Measurements from ENCODE around the gene TPRN. TPM values are rescaled to one million over a fixed set of nuclear protein-coding genes. Genes with fewer than 3 reads are reported as not detected.

The TPRN gene
- total and polyA plus RNA-seq, 2 donors (not counting 3 experiments of a cell fraction or from before 2014, with no cell fraction given) = 4.3 to 12.4 TPM

GRCh38 chr9:137230705-137231371 lies 30.3 kb upstream of the TPRN start, which contains the start of gene SLC34A3:
Gene SLC34A3 (plus strand): TSS chr9:137230901. CDS start chr9:137231703, 802 bp downstream.
- H3K9me3 ChIP-seq (replicated peaks; ENCODE audit: control insufficient read depth, insufficient read depth, low read length) = no peaks in the 10 kb centered on the region
- no peak within 1 kb of the TSS for H3K9ac ChIP-seq (replicated peaks; ENCODE audit: extremely low read depth, insufficient read depth, low read length)
- no peak for FAIRE-seq
- POLR2A ChIA-PET = interaction anchor here (2.6 kb wide), 1 partner anchor 10 kb away, joined by 6 read pairs; the partner anchor contains the start of gene TUBB4B
- no peaks in the 10 kb centered on the region for H3K79me2 ChIP-seq (ENCODE audit: control insufficient read depth, insufficient read depth, low read length)
- intact Hi-C loops (cut with micrococcal nuclease) (no loop called here), dilution Hi-C loops (cut with MboI; ENCODE audit: extremely low pct_ligation_motif_present, low sequenced_read_pairs) (no loop called here)
- CTCF ChIA-PET = no interaction called here
- H3K4me1 ChIP-seq (ENCODE audit: control insufficient read depth, extremely low read depth, insufficient read depth, low read length) = no peaks in the 10 kb centered on the region
- no peak within 1 kb of the TSS for H3K4me2 ChIP-seq (ENCODE audit: insufficient read depth, low read length)
- no peak within 1 kb of the TSS for H3K4me3 ChIP-seq (replicated peaks in 1 of 3; ENCODE audit: insufficient read depth in 1 of 3, low read depth in 1 of 3, low read length in 3 of 3)
- no peak within 1 kb of the TSS for H3K27ac ChIP-seq (ENCODE audit: insufficient read depth, low read depth, low read length)
- no TSS peak for BruUV-seq (replicated peaks)
- no peak for TF ChIP-seq EZH2 (IDR thresholded peaks at IDR 0.05; ENCODE audit: borderline replicate concordance, low read depth, low read length, severe bottlenecking)
- TF ChIP-seq POLR2AphosphoS5 (IDR thresholded peaks at IDR 0.05; ENCODE audit: insufficient read depth, low read depth, low read length) = no peak
- H4K20me1 ChIP-seq (replicated peaks; ENCODE audit: control insufficient read depth, extremely low read depth, insufficient read depth, low read length) = no peaks in the 10 kb centered on the region
- H3K9me1 ChIP-seq (replicated peaks; ENCODE audit: control insufficient read depth, extremely low read depth, insufficient read depth, low read length) = no peaks in the 10 kb centered on the region
- no peaks in the 10 kb centered on the region for H3K27me3 ChIP-seq (ENCODE audit: control insufficient read depth in 2 of 2, insufficient read depth in 2 of 2, low read length in 2 of 2)
- no peaks in the 10 kb centered on the region for H3K36me3 ChIP-seq (ENCODE audit: control insufficient read depth in 2 of 2, extremely low read depth in 1 of 2, insufficient read depth in 2 of 2, low read length in 2 of 2)
- DNase-seq (ENCODE audit: low read depth, low spot score) = no peak
- H2AFZ ChIP-seq (ENCODE audit: low read depth, low read length) = no peak within 1 kb of the TSS

DNA sequence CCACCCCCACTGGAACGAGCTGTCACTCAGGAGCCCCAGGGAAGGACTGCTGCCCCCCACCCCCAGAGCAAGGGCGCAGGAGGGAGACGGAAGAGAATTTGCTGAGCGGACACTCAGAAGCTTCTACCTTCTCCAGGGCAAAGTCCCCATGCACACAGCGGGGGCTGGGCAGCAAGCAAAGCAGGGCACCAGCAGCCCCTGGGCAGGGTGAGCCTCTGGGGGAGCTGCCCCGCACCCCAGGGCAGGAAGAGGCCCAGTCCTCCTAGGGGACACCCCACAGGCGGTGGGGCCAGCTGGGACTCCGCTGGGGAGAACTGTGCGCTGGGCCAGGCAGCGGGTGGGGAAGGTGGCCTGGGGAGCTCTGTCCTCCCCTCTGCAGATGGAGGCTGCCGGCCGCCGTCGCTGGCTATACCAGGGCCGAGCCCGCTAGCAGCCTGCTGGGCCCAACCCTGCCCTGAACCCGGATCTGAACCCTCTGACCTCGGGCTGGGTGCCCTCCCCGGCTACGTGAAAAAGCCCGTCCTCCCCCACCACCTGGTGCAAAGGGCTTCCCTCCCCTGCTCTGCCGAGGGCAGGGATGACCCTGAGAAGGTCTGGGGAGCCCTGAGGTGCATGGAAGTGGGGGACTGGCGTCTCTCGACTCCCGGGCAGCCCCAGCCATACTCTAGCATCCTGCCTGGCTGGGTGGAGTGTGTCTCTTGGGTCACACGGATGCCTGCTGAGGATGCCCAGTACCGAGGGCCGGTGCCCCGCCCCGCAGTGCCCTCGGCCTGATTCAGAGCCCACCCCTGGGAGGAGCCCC lies 29.6 kb upstream of the TPRN start:
- H3K27ac ChIP-seq (ENCODE audit: insufficient read depth, low read depth, low read length) = no peak overlapping the region
- no peak overlapping the region for H3K4me2 ChIP-seq (ENCODE audit: insufficient read depth, low read length)
- FAIRE-seq (no peak), DNase-seq (ENCODE audit: low read depth, low spot score) (no peak)
- no peaks in the 10 kb centered on the region for H3K9me3 ChIP-seq (replicated peaks; ENCODE audit: control insufficient read depth, insufficient read depth, low read length)
- no peaks in the 10 kb centered on the region for H3K79me2 ChIP-seq (ENCODE audit: control insufficient read depth, insufficient read depth, low read length)
- BruUV-seq (replicated peaks) = no TSS peak
- ChIA-PET CTCF (no interaction called here), POLR2A (interaction anchor here (2.6 kb wide), 1 partner anchor 11 kb away, joined by 6 read pairs; the partner anchor contains the start of gene TUBB4B)
- dilution Hi-C loops (cut with MboI; ENCODE audit: extremely low pct_ligation_motif_present, low sequenced_read_pairs) = no loop called here
- TF ChIP-seq POLR2AphosphoS5 (IDR thresholded peaks at IDR 0.05; ENCODE audit: insufficient read depth, low read depth, low read length) (no peak), POLR2A (IDR thresholded peaks at IDR 0.05; ENCODE audit: low read depth, low read length) (no peak)
- TF ChIP-seq, protein P1, sequence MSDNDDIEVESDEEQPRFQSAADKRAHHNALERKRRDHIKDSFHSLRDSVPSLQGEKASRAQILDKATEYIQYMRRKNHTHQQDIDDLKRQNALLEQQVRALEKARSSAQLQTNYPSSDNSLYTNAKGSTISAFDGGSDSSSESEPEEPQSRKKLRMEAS (IDR thresholded peaks at IDR 0.05; ENCODE audit: insufficient read depth, insufficient read length) = no peak
- TF ChIP-seq, protein P2, sequence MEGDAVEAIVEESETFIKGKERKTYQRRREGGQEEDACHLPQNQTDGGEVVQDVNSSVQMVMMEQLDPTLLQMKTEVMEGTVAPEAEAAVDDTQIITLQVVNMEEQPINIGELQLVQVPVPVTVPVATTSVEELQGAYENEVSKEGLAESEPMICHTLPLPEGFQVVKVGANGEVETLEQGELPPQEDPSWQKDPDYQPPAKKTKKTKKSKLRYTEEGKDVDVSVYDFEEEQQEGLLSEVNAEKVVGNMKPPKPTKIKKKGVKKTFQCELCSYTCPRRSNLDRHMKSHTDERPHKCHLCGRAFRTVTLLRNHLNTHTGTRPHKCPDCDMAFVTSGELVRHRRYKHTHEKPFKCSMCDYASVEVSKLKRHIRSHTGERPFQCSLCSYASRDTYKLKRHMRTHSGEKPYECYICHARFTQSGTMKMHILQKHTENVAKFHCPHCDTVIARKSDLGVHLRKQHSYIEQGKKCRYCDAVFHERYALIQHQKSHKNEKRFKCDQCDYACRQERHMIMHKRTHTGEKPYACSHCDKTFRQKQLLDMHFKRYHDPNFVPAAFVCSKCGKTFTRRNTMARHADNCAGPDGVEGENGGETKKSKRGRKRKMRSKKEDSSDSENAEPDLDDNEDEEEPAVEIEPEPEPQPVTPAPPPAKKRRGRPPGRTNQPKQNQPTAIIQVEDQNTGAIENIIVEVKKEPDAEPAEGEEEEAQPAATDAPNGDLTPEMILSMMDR (IDR thresholded peaks at IDR 0.05; ENCODE audit: extremely low read depth in 1 of 2, insufficient read depth in 1 of 2, low read depth in 1 of 2, low read length in 2 of 2) = no peak
- H4K20me1 ChIP-seq (replicated peaks; ENCODE audit: control insufficient read depth, extremely low read depth, insufficient read depth, low read length) = no peaks in the 10 kb centered on the region
- no peak overlapping the region for H2AFZ ChIP-seq (ENCODE audit: low read depth, low read length)
- H3K4me3 ChIP-seq (replicated peaks in 1 of 3; ENCODE audit: insufficient read depth in 1 of 3, low read depth in 1 of 3, low read length in 3 of 3) = no peak overlapping the region
- H3K27me3 ChIP-seq (ENCODE audit: control insufficient read depth in 2 of 2, insufficient read depth in 2 of 2, low read length in 2 of 2) = no peaks in the 10 kb centered on the region
- intact Hi-C loops (cut with micrococcal nuclease) = no loop called here
- H3K36me3 ChIP-seq (ENCODE audit: control insufficient read depth in 2 of 2, extremely low read depth in 1 of 2, insufficient read depth in 2 of 2, low read length in 2 of 2) = no peaks in the 10 kb centered on the region
- no peaks in the 10 kb centered on the region for H3K4me1 ChIP-seq (ENCODE audit: control insufficient read depth, extremely low read depth, insufficient read depth, low read length)
- no peak overlapping the region for H3K9ac ChIP-seq (replicated peaks; ENCODE audit: extremely low read depth, insufficient read depth, low read length)
- no peaks in the 10 kb centered on the region for H3K9me1 ChIP-seq (replicated peaks; ENCODE audit: control insufficient read depth, extremely low read depth, insufficient read depth, low read length)
